ENCODE measurements around the gene MAPK14. TPM values are rescaled to one million over a fixed set of nuclear protein-coding genes. Genes with fewer than 3 reads are reported as not detected.

The MAPK14 gene
- total and polyA plus RNA-seq, 9 of the 15 experiments (the other 6 are each of a cell fraction or from before 2014, with no cell fraction given): 8.8 to 62.7 (median 35.5) TPM

DNA sequence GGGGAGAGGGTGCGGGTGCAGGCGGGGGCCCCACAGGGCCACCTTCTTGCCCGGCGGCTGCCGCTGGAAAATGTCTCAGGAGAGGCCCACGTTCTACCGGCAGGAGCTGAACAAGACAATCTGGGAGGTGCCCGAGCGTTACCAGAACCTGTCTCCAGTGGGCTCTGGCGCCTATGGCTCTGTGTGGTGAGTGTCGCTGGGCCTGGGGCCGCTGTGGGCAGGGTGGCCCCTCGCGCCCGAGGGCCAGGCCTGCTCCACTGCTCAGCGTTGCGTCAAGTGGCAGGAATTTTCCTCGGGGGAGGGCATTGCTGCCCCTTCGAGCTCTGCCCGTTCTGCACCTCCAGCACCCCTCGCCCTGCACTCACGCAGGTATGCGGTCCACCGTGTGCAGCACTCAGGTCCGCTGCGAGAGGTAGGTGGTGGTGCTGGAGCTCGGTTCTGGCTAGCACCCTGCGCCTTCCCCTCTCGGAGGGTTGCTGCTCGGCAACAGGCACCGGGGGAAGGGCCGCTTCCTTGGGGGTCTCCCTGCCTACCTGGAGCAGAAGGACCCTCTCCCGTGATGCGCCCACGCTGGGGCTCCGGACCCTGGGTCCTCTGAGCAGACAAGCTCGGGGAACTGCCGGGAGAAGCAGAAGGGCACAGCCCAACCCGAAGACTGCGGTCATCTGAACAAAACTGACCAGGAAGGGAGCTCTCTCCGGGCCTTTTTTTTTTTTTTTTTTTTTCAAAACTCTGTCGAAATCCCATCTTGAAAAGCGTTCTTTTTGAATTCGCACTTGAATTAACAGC, 674 bp downstream of the MAPK14 start (continued):
- TF ChIP-seq ZNF316 (IDR thresholded peaks at IDR 0.05) (no peak), MCM7 (IDR thresholded peaks at IDR 0.05) (no peak), NCOR1 (IDR thresholded peaks at IDR 0.05) (no peak), CBFA2T2 (conservative IDR thresholded peaks at IDR 0.05) (no peak), MAFK (IDR thresholded peaks at IDR 0.05; ENCODE audit: low read length) (no peak), DPF2 (IDR thresholded peaks at IDR 0.05) (no peak), U2AF2 (optimal IDR thresholded peaks at IDR 0.05; ENCODE audit: low read depth, low read length) (no peak), SIRT6 (IDR thresholded peaks at IDR 0.05; ENCODE audit: low read depth, low read length) (no peak), SMARCC2 (IDR thresholded peaks at IDR 0.05; ENCODE audit: low read depth) (no peak), ZNF644 (tag; IDR thresholded peaks at IDR 0.05; ENCODE audit: low read depth) (no peak), POLR2H (tag; IDR thresholded peaks at IDR 0.05; ENCODE audit: low read depth) (no peak), ZNF224 (CRISPR knock-in tag; IDR thresholded peaks at IDR 0.05) (no peak), VEZF1 (CRISPR knock-in tag; IDR thresholded peaks at IDR 0.05) (no peak), MIER1 (IDR thresholded peaks at IDR 0.05; ENCODE audit: low read depth) (peak; percentile 63; the same call in 1 of the 2 replicates)
- TF ChIP-seq, protein P1, sequence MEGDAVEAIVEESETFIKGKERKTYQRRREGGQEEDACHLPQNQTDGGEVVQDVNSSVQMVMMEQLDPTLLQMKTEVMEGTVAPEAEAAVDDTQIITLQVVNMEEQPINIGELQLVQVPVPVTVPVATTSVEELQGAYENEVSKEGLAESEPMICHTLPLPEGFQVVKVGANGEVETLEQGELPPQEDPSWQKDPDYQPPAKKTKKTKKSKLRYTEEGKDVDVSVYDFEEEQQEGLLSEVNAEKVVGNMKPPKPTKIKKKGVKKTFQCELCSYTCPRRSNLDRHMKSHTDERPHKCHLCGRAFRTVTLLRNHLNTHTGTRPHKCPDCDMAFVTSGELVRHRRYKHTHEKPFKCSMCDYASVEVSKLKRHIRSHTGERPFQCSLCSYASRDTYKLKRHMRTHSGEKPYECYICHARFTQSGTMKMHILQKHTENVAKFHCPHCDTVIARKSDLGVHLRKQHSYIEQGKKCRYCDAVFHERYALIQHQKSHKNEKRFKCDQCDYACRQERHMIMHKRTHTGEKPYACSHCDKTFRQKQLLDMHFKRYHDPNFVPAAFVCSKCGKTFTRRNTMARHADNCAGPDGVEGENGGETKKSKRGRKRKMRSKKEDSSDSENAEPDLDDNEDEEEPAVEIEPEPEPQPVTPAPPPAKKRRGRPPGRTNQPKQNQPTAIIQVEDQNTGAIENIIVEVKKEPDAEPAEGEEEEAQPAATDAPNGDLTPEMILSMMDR (IDR thresholded peaks at IDR 0.05 in 2 of 3, conservative IDR thresholded peaks at IDR 0.05 in 1 of 3; ENCODE audit: insufficient read depth in 2 of 3, low read depth in 1 of 3, low read length in 3 of 3): peak in 1 of 3 experiments; percentile 4; a peak in 1 of 6 replicates
- TF ChIP-seq, protein P2, sequence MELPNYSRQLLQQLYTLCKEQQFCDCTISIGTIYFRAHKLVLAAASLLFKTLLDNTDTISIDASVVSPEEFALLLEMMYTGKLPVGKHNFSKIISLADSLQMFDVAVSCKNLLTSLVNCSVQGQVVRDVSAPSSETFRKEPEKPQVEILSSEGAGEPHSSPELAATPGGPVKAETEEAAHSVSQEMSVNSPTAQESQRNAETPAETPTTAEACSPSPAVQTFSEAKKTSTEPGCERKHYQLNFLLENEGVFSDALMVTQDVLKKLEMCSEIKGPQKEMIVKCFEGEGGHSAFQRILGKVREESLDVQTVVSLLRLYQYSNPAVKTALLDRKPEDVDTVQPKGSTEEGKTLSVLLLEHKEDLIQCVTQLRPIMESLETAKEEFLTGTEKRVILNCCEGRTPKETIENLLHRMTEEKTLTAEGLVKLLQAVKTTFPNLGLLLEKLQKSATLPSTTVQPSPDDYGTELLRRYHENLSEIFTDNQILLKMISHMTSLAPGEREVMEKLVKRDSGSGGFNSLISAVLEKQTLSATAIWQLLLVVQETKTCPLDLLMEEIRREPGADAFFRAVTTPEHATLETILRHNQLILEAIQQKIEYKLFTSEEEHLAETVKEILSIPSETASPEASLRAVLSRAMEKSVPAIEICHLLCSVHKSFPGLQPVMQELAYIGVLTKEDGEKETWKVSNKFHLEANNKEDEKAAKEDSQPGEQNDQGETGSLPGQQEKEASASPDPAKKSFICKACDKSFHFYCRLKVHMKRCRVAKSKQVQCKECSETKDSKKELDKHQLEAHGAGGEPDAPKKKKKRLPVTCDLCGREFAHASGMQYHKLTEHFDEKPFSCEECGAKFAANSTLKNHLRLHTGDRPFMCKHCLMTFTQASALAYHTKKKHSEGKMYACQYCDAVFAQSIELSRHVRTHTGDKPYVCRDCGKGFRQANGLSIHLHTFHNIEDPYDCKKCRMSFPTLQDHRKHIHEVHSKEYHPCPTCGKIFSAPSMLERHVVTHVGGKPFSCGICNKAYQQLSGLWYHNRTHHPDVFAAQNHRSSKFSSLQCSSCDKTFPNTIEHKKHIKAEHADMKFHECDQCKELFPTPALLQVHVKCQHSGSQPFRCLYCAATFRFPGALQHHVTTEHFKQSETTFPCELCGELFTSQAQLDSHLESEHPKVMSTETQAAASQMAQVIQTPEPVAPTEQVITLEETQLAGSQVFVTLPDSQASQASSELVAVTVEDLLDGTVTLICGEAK (IDR thresholded peaks at IDR 0.05): 0 out of 2 replicates have a peak, but pooled peaks have one; percentile 5
- TF ChIP-seq, protein P2 (CRISPR knock-in tag; IDR thresholded peaks at IDR 0.05): no peak
